GM18519 (cell line): ENCODE measurements around the gene KCNIP4.

ENCODE experiments used
- ATAC-seq: cut with Tn5 transposase; IDR thresholded peaks from one replicate; pipeline ENCODE4 v1.9.1; 2021; ENCODE audit warnings: mild to moderate bottlenecking, moderate library complexity; ENCODE audit not compliant: unreplicated experiment, low FRiP score

The KCNIP4 gene

GRCh38 chr4:21856754-21857153 is 91.8 kb downstream of the KCNIP4 start:
- no peak for ATAC-seq

GRCh38 chr4:21856301-21856700 is 92.3 kb downstream of the KCNIP4 start:
- no peak for ATAC-seq

GRCh38 chr4:21849077-21849476 is 99.5 kb downstream of the KCNIP4 start:
- no peak for ATAC-seq

GRCh38 chr4:21848021-21848420 is 100.6 kb downstream of the KCNIP4 start:
- no peak for ATAC-seq

- ATAC-seq = no peak
Observed at GRCh38 chr4:21845663-21846062, 102.9 kb downstream of the KCNIP4 start.

- ATAC-seq = no peak
Observed at GRCh38 chr4:21835712-21836111, 112.9 kb downstream of the KCNIP4 start.

GRCh38 chr4:21830272-21830671 is 118.3 kb downstream of the KCNIP4 start:
- no peak for ATAC-seq

- no peak for ATAC-seq
Observed at GRCh38 chr4:21827575-21827974, 121.0 kb downstream of the KCNIP4 start.

- ATAC-seq = no peak
Observed at GRCh38 chr4:21826071-21826470, 122.5 kb downstream of the KCNIP4 start.

GRCh38 chr4:21819086-21819485 is 129.5 kb downstream of the KCNIP4 start:
- no peak for ATAC-seq

- ATAC-seq = no peak
Observed at GRCh38 chr4:21815651-21816377, 132.8 kb downstream of the KCNIP4 start.

- ATAC-seq = no peak
Observed at GRCh38 chr4:21811565-21811964, 137.0 kb downstream of the KCNIP4 start.

GRCh38 chr4:21806991-21807390 is 141.6 kb downstream of the KCNIP4 start:
- no peak for ATAC-seq

- no peak for ATAC-seq
Observed at GRCh38 chr4:21802406-21802805, 146.2 kb downstream of the KCNIP4 start.

- no peak for ATAC-seq
Observed at GRCh38 chr4:21801661-21802385, 146.7 kb downstream of the KCNIP4 start.

GRCh38 chr4:21795091-21795490 is 153.5 kb downstream of the KCNIP4 start:
- no peak for ATAC-seq

- no peak for ATAC-seq
Observed at GRCh38 chr4:21792736-21793135, 155.8 kb downstream of the KCNIP4 start.

GRCh38 chr4:21790438-21791029 is 158.0 kb downstream of the KCNIP4 start:
- no peak for ATAC-seq

- no peak for ATAC-seq
Observed at GRCh38 chr4:21780148-21780547, 168.4 kb downstream of the KCNIP4 start.

- ATAC-seq = no peak
Observed at GRCh38 chr4:21778702-21779101, 169.9 kb downstream of the KCNIP4 start.

- ATAC-seq = no peak
Observed at GRCh38 chr4:21775703-21776102, 172.9 kb downstream of the KCNIP4 start.
